ENCODE data around the gene DDC. TPM values are rescaled to one million over a fixed set of nuclear protein-coding genes. Genes with fewer than 3 reads are reported as not detected.
A peak's percentile ranks its signal among the peaks of the same experiment; 100 is the strongest.
"Not testable (repeated sequence)": the region's sequence is repeated elsewhere in the genome, so short reads cannot be mapped to it uniquely, and the experiment has no call there.

Gene DDC
- total RNA-seq, 1 experiment from 2014 or later = not detected

DNA sequence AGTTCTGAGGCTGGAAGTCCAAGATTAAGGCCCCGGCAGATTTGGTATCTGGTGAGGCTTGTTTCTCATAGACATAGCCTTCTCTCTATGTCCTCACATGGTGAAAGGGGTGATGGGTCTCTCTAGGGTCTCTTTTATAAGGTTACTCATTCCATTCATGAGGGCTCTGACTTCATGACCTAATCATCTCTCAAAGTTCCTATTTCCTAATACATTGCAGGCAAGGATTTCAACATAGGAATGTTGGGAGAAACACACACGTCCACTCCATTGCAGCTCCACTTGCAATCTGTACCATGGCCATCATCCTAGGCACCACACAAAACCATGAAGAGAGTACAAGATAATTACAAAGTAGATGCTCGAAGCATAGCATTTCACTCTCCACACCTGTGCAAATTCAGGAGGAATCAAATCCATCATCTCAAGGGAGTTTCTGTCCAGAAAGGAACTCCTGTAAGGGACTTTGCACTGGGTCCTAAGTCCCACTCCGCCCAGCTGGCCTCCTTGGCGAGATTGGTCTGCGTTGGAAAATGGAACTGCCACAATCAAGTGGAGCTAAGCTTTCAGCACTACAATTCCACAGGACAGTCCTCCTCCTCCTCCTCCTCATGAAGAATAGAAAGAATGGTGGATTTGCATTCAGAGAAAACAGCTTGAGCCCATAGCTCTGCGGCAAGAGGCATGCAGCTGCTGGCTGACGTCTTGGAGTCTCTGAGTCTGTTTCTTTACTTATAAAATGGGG lies 8.8 kb downstream of the DDC start:
- DNase-seq (ENCODE audit: low spot score) = no peak

DNA sequence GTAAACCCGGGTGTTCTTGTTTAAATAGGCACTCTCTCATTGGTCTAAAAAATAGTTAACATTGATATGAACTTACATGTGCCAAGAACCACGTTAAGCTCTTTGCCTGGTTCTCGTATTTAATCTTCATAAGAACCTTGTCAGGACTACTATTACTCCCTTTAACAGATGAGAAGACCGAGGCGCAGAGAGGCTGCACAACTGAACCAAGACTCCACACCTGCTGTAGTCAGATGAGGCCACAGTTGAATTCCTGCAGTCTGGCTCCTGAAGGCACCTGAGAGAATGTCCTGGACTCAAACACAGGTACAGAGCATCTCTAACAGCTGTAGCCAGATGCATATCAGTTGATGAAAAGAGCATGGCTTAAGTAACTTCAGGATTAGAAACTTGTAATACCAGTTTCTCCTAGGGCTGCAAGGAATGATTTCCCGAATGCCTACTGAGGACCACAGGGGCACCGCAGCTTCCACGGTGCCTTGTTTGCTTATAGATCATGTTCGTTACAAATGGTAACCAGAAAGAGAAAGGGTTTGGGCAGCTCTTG lies 9.5 kb downstream of the DDC start:
- DNase-seq (ENCODE audit: low spot score) = no peak

DNA sequence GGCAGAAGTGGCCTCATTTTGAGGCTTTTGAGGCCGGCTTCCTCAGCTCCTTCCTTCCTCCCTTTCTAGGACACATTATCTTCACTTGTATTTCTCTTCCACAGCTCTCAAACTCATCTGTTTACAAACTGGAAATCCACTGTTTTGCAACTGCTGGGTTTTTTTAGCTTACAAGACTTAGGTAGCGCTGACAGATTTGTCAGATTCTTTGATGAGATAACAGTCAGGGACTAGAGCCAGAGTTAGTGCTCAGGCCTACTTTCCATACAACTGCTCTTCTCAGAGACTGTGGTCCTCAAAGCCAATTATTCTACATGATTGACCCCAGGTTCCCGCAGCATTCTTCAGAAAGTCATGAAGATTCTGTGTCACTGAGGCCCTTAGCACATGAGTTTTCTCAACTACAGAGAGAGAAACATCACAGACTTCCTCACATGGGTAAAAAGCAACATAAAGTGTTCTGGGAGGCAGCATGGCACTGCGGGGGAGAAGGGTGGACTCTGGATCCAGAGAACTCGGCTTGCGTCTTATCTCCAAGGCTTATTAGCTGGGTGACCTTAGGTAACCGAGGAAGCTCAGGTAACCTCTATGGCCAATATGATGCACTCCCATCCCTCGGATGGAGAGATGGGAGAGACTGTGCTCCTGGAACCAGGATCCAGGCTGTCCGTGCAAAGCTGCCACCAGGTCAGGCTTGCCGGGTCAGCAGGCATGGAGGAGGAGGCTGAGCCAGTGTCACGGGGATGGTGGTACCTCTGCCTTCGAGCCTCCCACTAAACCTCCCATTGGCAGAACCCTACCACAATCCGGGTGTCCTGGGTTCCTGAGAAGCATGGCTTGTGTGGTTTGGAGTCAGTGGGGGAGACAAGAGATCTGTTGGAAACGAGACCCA lies 10.5 kb downstream of the DDC start:
- DNase-seq (ENCODE audit: low spot score) = no peak

DNA sequence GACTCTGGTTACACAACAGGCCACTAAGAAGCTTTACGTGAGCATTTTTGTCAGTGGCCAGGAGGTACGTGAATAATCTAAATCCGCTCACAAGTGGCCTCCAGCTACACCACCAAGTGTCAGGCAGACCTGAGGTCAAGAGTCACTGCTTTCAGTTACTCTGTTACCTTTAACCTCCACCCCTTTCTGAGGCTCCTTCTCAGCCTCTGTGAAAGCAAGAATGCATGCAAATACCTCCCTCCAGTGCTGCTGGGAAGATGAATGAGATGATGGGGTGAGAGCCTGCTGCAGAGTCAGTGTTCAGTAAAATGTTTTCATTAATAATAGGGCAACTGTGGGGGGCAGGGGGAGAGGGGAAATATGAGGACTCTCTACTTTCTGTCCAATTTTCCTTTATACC lies 11.2 kb downstream of the DDC start:
- DNase-seq (ENCODE audit: low spot score) = no peak

DNA sequence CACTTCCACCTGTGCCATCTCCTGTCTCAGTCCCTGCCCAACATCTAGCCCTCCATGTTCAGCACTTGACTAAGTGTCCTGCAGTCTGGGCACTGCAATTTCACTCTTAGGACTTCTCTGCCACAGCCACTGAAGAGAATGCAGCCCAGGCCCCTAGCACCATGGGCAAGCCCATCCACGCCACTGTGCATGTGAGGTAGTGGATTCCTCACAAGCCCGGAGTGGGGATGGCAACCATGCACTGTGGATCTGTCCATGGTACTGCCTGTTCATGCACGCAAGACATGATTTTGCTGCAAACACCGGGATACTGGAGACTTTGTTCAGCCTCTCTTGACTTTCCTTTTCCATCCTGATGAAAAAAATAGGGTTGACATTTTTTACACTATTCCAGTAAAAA lies 12.3 kb downstream of the DDC start:
- peak; percentile 21 for DNase-seq (ENCODE audit: low spot score)

DNA sequence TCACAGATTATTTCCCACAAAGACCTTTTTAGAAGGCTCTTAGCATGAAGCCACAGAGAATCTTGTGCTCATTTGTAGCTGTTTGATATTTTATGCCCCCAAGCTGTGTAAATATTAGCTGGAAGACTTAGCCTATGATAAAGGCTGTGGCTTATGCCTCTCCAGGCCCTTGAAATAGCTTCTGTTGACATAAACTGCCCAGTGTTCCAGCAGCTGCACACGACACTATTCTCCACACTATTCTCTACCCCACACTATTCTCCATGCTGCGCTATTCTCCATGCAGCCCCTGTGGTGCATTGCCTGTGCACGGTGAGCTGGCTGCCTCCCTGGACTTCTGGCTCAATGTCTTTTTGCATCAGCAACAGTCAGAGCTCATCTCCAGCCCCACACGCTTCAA lies 13.1 kb downstream of the DDC start:
- DNase-seq (ENCODE audit: low spot score) = no peak

DNA sequence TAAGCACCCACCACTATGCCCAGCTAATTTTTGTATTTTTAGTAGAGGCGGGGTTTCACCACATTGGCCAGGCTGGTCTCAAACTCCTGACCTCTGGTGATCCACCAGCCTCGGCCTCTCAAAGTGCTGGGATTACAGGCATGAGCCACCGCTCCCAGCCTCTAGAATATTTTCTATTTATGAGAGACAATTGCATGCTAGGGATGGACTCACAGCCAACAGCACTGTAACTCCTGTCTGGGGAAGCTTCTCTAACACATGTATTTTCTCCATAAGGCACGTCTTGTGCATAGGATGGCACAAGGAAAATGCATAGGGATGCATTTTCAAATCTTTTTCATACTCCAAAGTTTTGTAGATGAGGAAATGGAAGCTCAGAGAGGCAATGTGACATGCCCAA lies 19.6 kb downstream of the DDC start:
- not testable (repeated sequence) for DNase-seq (ENCODE audit: low spot score)

DNA sequence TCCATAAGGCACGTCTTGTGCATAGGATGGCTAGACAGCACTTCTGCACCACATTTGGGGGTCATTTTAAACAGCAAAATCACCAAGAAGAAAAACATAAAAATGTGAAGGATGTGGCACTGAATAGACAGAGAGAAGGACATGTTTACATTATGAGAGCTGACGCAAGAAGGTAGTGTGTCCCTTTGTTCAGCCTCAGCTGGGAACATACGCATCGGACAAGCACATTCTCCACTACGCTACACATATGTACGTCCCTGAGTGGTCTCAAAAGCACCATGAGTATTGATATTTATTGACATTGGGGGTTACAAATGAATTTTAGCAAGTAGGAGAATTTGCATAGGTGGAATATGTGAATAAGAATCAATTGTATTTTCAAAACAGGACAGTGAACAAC lies 20.2 kb downstream of the DDC start:
- no peak for DNase-seq (ENCODE audit: low spot score)

DNA sequence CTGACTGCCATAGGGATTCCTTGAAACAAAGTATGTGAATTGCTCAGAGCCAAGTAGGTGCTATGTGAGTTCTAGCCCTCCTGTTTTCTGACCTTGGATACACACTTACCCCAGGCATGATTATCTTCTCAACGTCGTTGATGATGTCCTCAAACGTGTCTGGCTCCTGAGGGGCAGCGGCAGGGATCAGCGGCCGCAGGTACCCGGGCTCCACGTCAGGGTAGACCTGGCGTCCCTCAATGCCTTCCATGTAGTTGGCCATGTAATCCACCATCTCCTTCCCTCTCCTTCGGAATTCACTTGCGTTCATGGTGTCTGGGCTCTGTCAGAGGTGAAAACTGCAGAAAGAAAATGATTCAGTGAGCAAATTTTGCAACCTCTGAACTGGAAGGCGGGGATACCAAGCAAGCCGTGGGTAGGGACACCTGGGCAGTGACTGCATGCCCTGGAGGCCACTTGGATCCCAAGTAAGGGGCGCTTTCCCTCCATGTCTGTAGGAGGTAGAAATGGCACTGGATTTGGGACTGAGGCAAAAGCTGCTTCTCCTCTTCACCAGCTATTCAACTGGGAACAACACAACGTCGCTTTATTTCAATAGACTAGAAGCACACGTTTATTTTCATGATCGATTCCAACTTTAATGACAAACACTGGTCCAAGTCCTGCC lies 21.3 kb downstream of the DDC start:
- DNase-seq (ENCODE audit: low spot score) = no peak

DNA sequence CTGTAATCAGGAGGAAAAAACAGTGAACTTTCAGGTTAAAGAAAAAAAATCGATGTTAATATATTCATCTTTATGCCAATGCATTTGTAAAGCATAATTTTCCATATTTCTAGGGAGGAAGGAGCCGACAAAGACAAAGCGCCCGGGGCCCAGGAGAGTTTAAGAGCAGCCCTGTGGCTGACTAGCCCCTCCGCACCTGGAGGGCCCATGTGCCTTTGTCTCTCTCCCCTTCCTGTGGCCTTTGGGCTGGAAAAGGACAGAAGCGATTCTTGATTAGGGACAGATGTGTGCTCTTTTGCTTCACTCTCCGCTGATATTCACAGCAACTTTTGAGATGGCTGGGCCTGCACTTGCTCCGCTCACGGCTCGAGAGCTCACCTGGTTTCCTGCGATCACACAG lies 23.1 kb downstream of the DDC start:
- no peak for DNase-seq (ENCODE audit: low spot score)

DNA sequence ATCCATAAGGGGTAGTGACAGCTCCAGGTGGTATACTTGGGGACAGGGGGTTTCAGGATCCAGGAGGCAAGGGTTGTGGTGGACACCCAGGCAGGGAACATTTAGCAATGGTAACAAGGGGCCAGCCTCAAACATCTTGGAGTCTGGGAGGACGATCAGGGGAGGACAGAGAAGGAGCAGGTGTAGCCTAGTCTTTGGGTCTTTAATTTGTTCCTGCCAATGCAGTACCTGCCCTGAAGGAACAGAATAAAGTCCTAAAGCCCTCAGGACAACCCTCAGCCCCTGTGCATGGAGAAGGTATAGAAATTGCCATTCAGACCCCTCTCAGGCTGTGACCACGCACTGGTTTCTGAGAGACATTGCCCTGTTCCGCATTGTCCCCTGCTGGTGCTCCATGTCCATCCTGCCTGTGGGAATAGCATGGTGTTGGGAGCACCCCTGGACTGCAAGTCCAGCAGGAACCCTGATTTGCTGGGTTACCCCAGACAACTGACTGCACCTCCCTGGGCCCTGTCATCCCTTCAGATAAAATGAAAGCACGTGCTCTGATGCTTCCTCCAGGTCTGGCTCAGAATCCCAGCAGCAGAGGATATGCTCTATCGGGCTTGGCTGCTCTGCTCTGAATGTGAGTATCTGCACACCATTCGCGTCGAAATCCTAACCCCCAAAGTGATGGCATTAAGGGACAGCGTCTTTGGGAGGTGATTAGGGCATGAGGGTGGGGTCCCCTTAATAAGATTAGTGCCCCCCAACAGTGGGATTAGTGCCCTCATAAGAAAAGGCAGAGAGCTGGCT lies 24.2 kb downstream of the DDC start:
- no peak for DNase-seq (ENCODE audit: low spot score)

DNA sequence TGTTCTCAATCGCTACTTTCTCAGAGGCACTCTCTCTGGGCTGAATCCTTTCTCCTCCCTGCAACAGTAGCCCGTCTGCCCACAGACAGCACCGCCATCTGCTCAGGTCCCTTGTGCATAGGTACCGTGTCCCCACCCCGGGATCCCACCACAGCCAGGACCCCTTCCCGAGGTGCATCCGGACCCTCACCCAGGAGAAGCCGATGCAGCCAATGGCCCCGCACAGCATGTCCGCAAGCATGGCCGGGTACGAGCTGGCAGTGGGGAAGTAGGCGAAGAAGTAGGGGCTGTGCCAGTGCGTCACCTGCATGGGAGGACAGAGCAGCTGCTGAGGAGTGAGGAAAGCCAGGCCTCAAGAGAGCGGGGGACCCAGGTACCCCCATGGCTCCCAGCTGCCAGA lies 25.5 kb downstream of the DDC start:
- DNase-seq (ENCODE audit: low spot score) = no peak

DNA sequence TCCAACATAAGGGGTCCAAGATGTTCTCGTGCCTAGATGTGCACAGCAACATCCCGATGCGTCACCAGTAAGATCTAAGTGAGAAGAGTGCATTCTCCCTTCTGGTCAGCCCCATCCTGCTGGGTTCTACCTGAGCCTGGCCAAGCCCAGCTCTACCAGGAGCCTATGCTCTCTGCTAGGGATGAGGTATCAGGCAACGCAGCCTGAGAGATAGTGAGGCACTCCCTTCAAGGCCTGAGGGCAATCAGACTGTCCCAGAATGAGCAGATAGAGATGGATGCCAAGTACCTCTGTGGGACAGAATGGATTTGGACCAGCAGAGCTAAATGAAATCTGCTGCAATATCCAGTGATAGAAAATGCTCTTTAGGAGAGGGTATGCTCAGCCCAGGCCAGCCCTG lies 26.7 kb downstream of the DDC start:
- no peak for DNase-seq (ENCODE audit: low spot score)

DNA sequence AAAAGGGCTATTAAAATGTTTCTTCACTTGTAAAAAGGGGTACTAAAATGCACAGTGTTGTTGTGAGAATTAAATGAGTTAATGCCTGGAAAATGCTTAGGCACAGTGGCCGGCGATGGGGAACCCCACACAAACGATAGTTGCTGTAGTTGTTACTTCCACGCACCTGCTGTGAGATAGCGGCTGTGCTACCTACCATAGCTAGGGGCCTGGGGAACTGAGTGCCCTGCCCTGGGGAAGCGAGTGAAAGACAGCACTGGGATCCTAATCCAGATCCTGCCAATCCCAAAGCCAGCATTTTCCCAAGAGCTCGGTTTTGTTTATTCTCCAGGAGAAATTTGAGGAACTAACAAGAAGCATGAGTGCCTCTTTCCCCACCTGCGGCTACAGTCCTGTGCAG lies 27.8 kb downstream of the DDC start:
- DNase-seq (ENCODE audit: low spot score) = no peak

DNA sequence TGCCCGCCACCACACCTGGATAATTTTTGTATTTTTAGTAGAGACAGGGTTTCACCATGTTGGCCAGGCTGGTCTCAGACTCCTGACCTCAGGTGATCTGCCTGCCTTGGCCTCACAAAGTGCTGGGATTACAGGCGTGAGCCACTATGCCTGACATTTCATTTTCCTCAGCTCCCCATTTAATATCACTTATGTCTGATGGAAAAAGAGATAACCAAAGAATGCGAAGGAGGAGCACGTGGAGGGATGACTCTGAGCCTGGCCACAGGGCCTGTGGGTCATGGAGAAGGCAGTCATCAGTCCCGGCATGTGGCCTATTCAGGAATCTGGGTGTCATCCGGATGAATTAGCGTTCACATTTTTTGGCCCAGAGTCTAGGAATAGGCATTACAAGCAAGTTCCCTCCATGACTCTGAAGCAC lies 29.9 kb downstream of the DDC start:
- DNase-seq (ENCODE audit: low spot score) = peak; percentile 96

DNA sequence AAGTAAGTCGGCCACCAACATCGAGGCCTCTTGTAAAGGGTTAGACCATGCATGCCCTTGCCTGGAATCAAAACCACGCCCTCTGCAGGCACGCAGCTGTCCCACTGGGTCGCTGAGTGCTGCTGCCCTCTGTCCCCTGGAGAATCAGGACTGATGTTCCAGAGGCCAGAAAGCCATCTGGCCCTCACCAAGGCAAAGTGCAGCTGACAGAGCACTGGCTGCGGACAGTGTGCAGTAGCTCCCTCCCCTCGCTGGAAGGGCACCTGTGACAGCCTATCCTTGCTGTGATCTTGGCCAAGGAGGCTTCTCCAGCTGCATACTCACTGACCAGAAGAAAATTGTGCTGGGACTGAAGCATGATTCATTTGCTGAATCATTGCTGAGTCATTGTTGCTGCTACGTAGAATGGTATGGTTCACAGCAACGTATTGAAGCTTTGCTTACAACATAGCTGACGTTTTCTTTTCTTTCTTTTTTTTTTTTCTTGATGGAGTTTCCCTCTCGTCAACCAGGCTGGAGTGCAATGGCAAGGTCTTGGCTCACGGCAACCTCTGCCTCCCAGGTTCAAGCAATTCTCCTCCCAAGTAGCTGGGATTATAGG lies 30.4 kb downstream of the DDC start:
- DNase-seq (ENCODE audit: low spot score) = peak; percentile 100

DNA sequence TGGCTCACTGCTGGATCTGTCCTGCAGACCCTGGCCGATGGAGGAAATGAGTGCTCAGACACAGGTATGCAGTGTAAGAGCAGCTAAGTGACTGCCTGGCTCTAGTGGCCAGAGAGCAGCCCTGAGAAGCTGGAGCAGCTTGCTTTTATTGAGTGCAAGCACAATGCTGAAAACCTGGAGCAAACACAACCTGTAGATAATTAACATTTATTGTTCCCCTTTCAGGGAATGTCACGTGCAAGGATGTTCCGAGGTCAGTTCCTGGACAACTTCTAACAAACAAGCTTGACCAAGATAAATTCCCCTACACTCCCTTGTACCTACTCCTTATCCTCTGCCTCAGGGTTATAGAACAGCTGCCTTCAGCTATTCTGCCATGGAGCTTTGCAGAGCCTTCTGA lies 31.3 kb downstream of the DDC start:
- no peak for DNase-seq (ENCODE audit: low spot score)

DNA sequence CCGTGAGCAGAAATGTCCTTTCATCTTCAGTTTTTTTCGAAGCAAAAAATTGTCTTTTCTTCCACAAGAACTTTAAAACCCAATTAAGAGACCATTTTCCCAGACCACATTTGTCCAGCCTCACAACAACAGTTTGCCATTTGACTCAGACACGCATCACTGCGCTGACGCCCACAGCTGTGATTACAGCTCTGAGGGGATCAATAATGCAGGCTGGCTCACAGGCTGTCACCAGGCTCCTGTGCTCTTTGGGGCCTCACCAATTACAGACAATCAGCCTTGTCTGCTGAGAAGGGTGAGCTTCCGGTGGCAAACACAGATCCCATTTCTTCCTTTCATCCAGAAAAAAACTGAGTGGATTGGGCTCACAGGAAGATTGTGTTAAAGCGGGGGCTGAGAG lies 33.3 kb downstream of the DDC start:
- DNase-seq (ENCODE audit: low spot score) = no peak

DNA sequence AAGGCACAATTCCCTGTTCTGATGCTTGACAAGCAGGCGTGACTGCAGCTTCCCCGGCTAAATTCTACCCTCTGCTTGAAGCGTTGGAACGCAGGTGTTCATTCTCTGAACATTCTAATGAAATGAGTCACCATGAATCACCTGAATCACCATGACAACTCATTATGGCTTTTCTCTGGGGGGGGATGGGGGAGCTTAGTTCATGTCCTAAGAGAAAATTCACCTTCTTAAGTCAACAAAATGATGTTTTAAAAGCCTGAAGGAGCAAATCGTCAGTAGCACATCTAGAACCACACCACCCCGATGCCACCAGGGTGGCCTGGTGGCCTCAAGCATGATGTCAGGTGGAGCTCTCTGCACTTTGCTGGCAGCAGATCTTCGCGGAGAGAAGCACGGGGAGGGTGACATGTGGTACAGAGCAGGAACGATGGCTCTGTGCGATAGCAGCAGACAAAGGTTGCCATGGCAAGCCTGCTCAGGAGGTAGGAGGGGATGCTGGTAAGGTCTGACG lies 33.7 kb downstream of the DDC start:
- DNase-seq (ENCODE audit: low spot score) = peak; percentile 73

DNA sequence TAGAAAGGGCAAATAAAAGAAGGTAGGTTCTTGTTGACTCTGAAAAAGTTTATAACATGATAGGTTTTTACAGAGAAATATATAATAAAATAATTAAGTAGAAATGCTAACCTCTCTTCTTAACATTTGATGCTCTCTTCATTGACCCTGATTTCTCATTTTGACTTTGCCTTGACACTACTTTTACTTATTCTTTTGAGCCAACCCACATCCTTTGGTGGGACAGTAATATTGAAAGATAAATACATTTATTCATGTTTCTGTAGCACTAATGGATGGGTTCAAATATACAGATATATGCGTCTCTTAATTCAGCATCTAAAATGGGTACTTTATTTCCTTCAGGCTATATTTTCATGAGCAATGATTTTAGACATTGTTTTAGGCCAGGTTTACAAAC lies 34.4 kb downstream of the DDC start:
- DNase-seq (ENCODE audit: low spot score) = no peak
